Panc1 (cell line): ENCODE results near the gene BRF1. TPM values are rescaled to one million over a fixed set of nuclear protein-coding genes. Genes with fewer than 3 reads are reported as not detected.

Experiments
- ATAC-seq: fragments of 200-7000 bp; cut with Tn5 transposase; 2 replicates; pipeline ENCODE4 v1.9.1; 2020; ENCODE audit warnings: mild to moderate bottlenecking, moderate library complexity
- BruUV-seq: library from RNA; stranded (reverse); fragments of 400-500 nt; replicated peaks from 2 replicates; lab custom pipeline; 2021; lab: Mats Ljungman, UMichigan
- CTCF ChIA-PET: fragments of 300-600 bp; sonication (Branson Sonifier 250); formaldehyde crosslinking; loops from one replicate; lab custom pipeline; 2022; ENCODE audit warnings: antibody characterized with exemption; lab: Charles Lee
- POLR2A ChIA-PET: fragments of 300-600 bp; sonication (Branson Sonifier 250); formaldehyde crosslinking; loops from one replicate; lab custom pipeline; 2022; ENCODE audit warnings: antibody characterized with exemption; lab: Charles Lee
- DNase-seq: peaks from one replicate; pipeline ENCODE4 v3.0.0-alpha.2; 2010; ENCODE audit warnings: low read depth, low spot score
- H3K27ac ChIP-seq: 2 replicates; pipeline ENCODE4 v1.5.1; 2011; ENCODE audit warnings: mild to moderate bottlenecking, low read length, inconsistent platforms
- H3K27me3 ChIP-seq: fragments of 200-500 bp; sonication (Bioruptor generic); 2 replicates; pipeline ENCODE4 v1.6.0; 2014; ENCODE audit warnings: low read length, inconsistent platforms; ENCODE audit not compliant: control insufficient read depth, insufficient read depth
- H3K36me3 ChIP-seq: fragments of 200-500 bp; sonication (Bioruptor generic); 2 replicates; pipeline ENCODE4 v1.5.1; 2014; ENCODE audit warnings: inconsistent platforms, mild to moderate bottlenecking, low read length, moderate library complexity; ENCODE audit not compliant: control insufficient read depth, insufficient read depth
- H3K4me1 ChIP-seq: 2 replicates; pipeline ENCODE4 v1.5.1; 2011; ENCODE audit warnings: inconsistent platforms, mild to moderate bottlenecking, low read length, moderate library complexity; ENCODE audit not compliant: control insufficient read depth, insufficient read depth
- H3K4me3 ChIP-seq, 2 experiments: 2 replicates each; pipeline ENCODE4 v1.5.1; 2011 to 2012; ENCODE audit warnings: low read depth in 2 of 2, low read length in 2 of 2, mild to moderate bottlenecking in 2 of 2, inconsistent platforms in 1 of 2, moderate library complexity in 1 of 2
- H3K9me3 ChIP-seq: fragments of 200-500 bp; sonication (Bioruptor generic); 2 replicates; pipeline ENCODE4 v1.5.1; 2014; ENCODE audit warnings: low read depth, mild to moderate bottlenecking, inconsistent platforms, low read length, moderate library complexity; ENCODE audit not compliant: control insufficient read depth, insufficient read depth
- POLR2AphosphoS5 ChIP-seq: IDR thresholded peaks from 2 replicates; pipeline ENCODE4 v1.6.1; 2012; ENCODE audit warnings: mild to moderate bottlenecking, low read depth, low read length, moderate library complexity
- SIN3A ChIP-seq: IDR thresholded peaks from 2 replicates; pipeline ENCODE4 v1.6.1; 2012; ENCODE audit warnings: low read depth, mild to moderate bottlenecking, low read length, moderate library complexity, borderline replicate concordance; ENCODE audit not compliant: insufficient read depth
- TCF7L2 ChIP-seq: IDR thresholded peaks from 2 replicates; pipeline ENCODE4 v1.6.1; 2011; ENCODE audit warnings: mild to moderate bottlenecking, low read depth, low read length, inconsistent platforms
- in situ Hi-C: cut with HindIII; loops from 2 replicates; pipeline ENCODE4 v1.10.0; 2016; ENCODE audit warnings: low sequenced_read_pairs, low pct_unique_long_range_greater_than_20kb
- intact Hi-C: fragments of 100-400 bp; cut with micrococcal nuclease; formaldehyde crosslinking; loops from one replicate; pipeline ENCODE4 v1.10.0; 2022; ENCODE audit not compliant: unreplicated experiment
- total RNA-seq: library from RNA; stranded (reverse); gene quantifications from one replicate; pipeline ENCODE4 v1.2.1, GENCODE V29; 2021; ENCODE audit not compliant: unreplicated experiment
- TF ChIP-seq, protein P1 (sequence below), 2 experiments: IDR thresholded peaks; 2 replicates each; pipeline ENCODE4 v1.6.1; 2011 to 2012; ENCODE audit warnings: low read depth in 2 of 2, control low read depth in 1 of 2, low read length in 1 of 2, mild to moderate bottlenecking in 1 of 2, moderate library complexity in 1 of 2; ENCODE audit not compliant: insufficient read depth in 1 of 2
- TF ChIP-seq, protein P2 (sequence below): fragments of 450-650 bp; IDR thresholded peaks from 2 replicates; pipeline ENCODE4 v1.5.1; 2017; ENCODE audit warnings: mild to moderate bottlenecking

BRF1 gene
- total RNA-seq, 1 experiment from 2014 or later: 25.0 TPM

DNA sequence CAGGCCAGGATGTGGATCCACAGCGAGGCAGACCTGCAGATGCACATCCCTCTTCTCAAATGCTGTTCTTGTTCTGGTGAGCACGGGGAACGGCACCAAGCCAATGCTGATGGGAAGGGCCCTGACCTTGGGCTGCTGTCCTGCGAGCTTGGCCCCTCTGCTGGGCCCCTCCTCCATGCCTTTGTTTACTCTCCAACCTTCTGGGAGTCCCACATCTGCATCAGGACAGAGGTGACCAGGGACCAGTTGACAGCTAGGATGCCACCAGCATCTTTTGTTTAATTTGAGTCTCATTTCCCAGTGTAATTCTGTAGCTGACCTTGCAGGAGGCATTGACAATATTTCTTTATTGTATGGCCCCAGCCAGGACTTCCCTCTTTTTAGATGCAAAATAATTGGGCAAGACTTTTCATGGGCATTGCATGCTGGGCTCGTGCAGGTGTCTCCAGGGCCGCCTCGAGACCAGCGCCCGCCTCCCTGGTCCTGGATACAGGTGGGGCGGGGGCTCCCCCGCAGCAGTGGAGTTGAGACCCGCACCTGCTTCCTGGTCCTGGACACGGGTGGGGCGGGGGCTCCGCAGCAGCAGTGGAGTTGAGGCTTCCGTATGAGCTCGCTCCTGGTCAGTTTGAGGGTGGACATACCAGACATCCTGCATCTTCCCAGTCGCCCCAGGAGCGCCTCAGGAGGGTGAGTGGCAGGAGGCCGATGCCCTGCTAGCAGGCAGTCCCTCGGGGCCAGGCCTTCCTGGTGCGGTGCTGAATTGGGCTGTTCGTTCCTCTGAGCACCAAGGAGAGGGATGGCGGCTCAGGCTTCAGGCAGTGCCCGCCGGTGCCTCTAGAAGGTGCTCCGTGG lies 25.1 kb upstream of the BRF1 start:
- POLR2A ChIA-PET: no interaction called here
- no peak overlapping the region for H3K4me3 ChIP-seq
- TF ChIP-seq, protein P1, sequence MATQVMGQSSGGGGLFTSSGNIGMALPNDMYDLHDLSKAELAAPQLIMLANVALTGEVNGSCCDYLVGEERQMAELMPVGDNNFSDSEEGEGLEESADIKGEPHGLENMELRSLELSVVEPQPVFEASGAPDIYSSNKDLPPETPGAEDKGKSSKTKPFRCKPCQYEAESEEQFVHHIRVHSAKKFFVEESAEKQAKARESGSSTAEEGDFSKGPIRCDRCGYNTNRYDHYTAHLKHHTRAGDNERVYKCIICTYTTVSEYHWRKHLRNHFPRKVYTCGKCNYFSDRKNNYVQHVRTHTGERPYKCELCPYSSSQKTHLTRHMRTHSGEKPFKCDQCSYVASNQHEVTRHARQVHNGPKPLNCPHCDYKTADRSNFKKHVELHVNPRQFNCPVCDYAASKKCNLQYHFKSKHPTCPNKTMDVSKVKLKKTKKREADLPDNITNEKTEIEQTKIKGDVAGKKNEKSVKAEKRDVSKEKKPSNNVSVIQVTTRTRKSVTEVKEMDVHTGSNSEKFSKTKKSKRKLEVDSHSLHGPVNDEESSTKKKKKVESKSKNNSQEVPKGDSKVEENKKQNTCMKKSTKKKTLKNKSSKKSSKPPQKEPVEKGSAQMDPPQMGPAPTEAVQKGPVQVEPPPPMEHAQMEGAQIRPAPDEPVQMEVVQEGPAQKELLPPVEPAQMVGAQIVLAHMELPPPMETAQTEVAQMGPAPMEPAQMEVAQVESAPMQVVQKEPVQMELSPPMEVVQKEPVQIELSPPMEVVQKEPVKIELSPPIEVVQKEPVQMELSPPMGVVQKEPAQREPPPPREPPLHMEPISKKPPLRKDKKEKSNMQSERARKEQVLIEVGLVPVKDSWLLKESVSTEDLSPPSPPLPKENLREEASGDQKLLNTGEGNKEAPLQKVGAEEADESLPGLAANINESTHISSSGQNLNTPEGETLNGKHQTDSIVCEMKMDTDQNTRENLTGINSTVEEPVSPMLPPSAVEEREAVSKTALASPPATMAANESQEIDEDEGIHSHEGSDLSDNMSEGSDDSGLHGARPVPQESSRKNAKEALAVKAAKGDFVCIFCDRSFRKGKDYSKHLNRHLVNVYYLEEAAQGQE (IDR thresholded peaks at IDR 0.05; ENCODE audit: insufficient read depth in 1 of 2, low read depth in 2 of 2, low read length in 1 of 2): no peak
- TF ChIP-seq POLR2AphosphoS5 (no peak), TCF7L2 (no peak), SIN3A (no peak)
- TF ChIP-seq, protein P2, sequence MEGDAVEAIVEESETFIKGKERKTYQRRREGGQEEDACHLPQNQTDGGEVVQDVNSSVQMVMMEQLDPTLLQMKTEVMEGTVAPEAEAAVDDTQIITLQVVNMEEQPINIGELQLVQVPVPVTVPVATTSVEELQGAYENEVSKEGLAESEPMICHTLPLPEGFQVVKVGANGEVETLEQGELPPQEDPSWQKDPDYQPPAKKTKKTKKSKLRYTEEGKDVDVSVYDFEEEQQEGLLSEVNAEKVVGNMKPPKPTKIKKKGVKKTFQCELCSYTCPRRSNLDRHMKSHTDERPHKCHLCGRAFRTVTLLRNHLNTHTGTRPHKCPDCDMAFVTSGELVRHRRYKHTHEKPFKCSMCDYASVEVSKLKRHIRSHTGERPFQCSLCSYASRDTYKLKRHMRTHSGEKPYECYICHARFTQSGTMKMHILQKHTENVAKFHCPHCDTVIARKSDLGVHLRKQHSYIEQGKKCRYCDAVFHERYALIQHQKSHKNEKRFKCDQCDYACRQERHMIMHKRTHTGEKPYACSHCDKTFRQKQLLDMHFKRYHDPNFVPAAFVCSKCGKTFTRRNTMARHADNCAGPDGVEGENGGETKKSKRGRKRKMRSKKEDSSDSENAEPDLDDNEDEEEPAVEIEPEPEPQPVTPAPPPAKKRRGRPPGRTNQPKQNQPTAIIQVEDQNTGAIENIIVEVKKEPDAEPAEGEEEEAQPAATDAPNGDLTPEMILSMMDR: no peak
- H3K27ac ChIP-seq: no peak overlapping the region
- H3K4me1 ChIP-seq: no peaks in the 10 kb centered on the region
- DNase-seq (no peak), ATAC-seq (no peak)
- CTCF ChIA-PET: no interaction called here
- no peaks in the 10 kb centered on the region for H3K36me3 ChIP-seq
- H3K27me3 ChIP-seq: no peaks in the 10 kb centered on the region
- no peaks in the 10 kb centered on the region for H3K9me3 ChIP-seq
- BruUV-seq: no TSS peak
- in situ Hi-C loops: no loop called here
- intact Hi-C loops: no loop called here

DNA sequence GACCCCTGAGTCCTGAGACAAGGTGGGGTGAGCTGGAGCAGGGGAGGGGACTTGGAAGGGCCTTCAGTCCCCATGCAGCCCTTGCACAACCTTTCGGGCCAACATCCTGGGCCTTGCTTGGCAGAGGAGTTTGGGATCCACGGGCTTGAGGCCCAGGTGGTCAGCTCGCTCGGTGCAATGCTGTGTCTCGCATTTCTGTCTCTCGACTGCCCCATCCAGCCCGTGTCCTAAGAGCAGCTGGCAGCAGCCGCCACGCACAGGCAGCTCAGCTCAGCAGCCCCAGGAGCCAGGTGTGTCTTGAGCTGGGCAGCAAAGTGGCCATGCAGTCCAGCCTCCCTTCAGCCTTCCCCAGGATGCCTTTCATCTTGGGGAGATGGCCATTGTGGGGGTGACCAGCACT lies 24.5 kb upstream of the BRF1 start:
- POLR2A ChIA-PET: no interaction called here
- intact Hi-C loops: no loop called here
- in situ Hi-C loops: no loop called here
- ATAC-seq (no peak), DNase-seq (no peak)
- Histone ChIP-seq H3K36me3 (no peaks in the 10 kb centered on the region), H3K27ac (no peak overlapping the region), H3K9me3 (no peaks in the 10 kb centered on the region), H3K4me3 (no peak overlapping the region), H3K4me1 (no peaks in the 10 kb centered on the region), H3K27me3 (no peaks in the 10 kb centered on the region)
- TF ChIP-seq, protein P1 (IDR thresholded peaks at IDR 0.05; ENCODE audit: insufficient read depth in 1 of 2, low read depth in 2 of 2, low read length in 1 of 2): no peak
- TF ChIP-seq, protein P2: no peak
- TF ChIP-seq SIN3A (no peak), POLR2AphosphoS5 (no peak), TCF7L2 (no peak)
- CTCF ChIA-PET: no interaction called here
- BruUV-seq: no TSS peak
